ENCODE results near the gene ARMC9.
A peak's percentile ranks its signal among the peaks of the same experiment; 100 is the strongest.

Gene ARMC9

DNA sequence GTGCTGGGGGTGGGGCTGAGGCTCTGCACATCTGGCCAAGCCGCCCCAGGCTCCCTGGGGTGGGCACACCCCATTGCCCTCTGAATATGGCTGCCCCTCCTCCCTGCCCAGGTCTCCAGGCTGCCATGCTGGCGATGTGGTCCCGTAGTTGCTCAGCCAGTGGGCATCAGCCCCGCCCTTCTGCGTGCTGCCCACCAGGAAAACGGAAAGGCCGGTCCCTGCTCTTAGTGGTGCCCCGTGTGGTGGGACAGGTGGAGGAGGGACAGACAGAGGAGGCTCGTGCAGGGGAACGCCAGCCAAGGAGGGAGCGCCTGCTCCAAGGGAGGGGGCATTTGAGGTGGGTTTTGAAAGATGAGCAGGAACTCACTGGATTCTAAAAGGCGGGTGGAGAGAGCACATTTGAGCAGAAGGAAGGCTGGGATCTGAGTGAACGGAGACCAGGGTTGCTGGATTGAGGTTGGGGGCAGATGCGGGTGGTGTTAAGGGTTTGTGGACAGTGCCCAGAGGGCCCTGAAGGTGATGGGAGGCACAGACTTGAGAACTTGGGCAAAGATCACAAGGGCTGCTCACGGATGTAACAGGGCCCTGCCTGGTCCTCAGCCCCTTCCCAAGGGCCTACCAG is 190.4 kb downstream of the ARMC9 start:
- Histone ChIP-seq H2BK120ac (ENCODE audit: low read depth, low read length) (no peak overlapping the region), H2AK5ac (ENCODE audit: low read depth, low read length) (peak overlapping the region; percentile 86), H2BK12ac (ENCODE audit: low read length) (no peak overlapping the region), H3K27me3 (ENCODE audit: control insufficient read depth in 3 of 3, insufficient read depth in 3 of 3, low read depth in 1 of 3, low read length in 3 of 3) (peaks cover 0 to 7% (median 0%) of the 10 kb centered on the region in 3 experiments), H3K4me3 (ENCODE audit: low read length in 2 of 2) (peak overlapping the region in 1 of 2 donors; percentile 29), H2BK5ac (ENCODE audit: low read length) (no peak overlapping the region), H4K91ac (ENCODE audit: low read depth, low read length, poor library complexity) (no peak overlapping the region), H3K23ac (ENCODE audit: low read depth, low read length, poor library complexity) (no peak overlapping the region), H2BK15ac (ENCODE audit: low read length) (no peak overlapping the region), H3K36me3 (replicated peaks in 1 of 2; ENCODE audit: control insufficient read depth in 2 of 2, insufficient read depth in 2 of 2, low read length in 2 of 2) (no peaks in the 10 kb centered on the region), H3K4me1 (ENCODE audit: control insufficient read depth in 2 of 2, insufficient read depth in 1 of 2, low read depth in 1 of 2, low read length in 2 of 2) (peaks cover 3 to 7% of the 10 kb centered on the region in 2 donors), H3K9ac (ENCODE audit: low read depth, low read length, poor library complexity) (peak overlapping the region; percentile 13), H3K9me3 (replicated peaks in 1 of 2; ENCODE audit: control insufficient read depth in 2 of 2, insufficient read depth in 1 of 2, low read depth in 1 of 2, low read length in 2 of 2) (peaks cover 0 to 8% of the 10 kb centered on the region in 2 donors), H3K4ac (ENCODE audit: low read length) (no peak overlapping the region), H2AFZ (ENCODE audit: low read length) (no peak overlapping the region), H3K18ac (ENCODE audit: low read length) (no peak overlapping the region), H3K14ac (ENCODE audit: low read length) (peak overlapping the region; percentile 63), H4K8ac (ENCODE audit: low read depth, low read length) (no peak overlapping the region), H3K79me1 (ENCODE audit: low read depth, low read length) (no peaks in the 10 kb centered on the region), H3K27ac (replicated peaks; ENCODE audit: low read length) (no peak overlapping the region), H3K4me2 (ENCODE audit: insufficient read depth, low read length, poor library complexity, severe bottlenecking) (no peak overlapping the region)
- DNase-seq (ENCODE audit: low spot score) = no peak
- no CpG with 5 or more reads among the region's 15 CpGs for WGBS, 2 donors (ENCODE audit: extremely low coverage in 2 of 2, insufficient read length in 2 of 2, insufficient replicate concordance in 1 of 2)

DNA sequence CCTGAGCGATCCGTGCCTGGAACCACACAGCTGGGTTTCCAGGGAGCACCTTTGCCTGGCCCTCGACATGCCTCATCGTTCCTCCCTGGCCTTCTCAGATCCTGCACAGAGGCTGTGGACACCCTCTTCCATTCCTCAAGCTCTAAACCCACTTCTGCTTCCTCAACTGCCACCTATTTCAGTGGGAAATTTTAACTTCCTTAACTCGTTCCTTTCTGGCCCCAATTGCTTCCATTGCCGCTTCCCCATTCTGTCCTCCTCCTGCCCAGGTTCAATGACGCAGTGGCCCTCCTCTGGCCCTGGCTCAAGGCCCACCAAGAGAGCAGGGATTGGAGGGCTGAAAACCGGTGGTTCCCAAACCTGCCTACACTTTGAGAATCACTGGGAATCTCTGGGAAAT is 192.2 kb downstream of the ARMC9 start:
- Histone ChIP-seq H3K4me2 (ENCODE audit: insufficient read depth, low read length, poor library complexity, severe bottlenecking) (no peak overlapping the region), H3K36me3 (replicated peaks in 1 of 2; ENCODE audit: control insufficient read depth in 2 of 2, insufficient read depth in 2 of 2, low read length in 2 of 2) (no peaks in the 10 kb centered on the region), H2BK5ac (ENCODE audit: low read length) (peak overlapping the region; percentile 25), H2BK12ac (ENCODE audit: low read length) (no peak overlapping the region), H3K18ac (ENCODE audit: low read length) (no peak overlapping the region), H3K4ac (ENCODE audit: low read length) (no peak overlapping the region), H3K4me1 (ENCODE audit: control insufficient read depth in 2 of 2, insufficient read depth in 1 of 2, low read depth in 1 of 2, low read length in 2 of 2) (peaks cover 3 to 12% of the 10 kb centered on the region in 2 donors), H3K4me3 (ENCODE audit: low read length in 2 of 2) (no peak overlapping the region), H3K9me3 (replicated peaks in 1 of 2; ENCODE audit: control insufficient read depth in 2 of 2, insufficient read depth in 1 of 2, low read depth in 1 of 2, low read length in 2 of 2) (peaks cover 0 to 6% of the 10 kb centered on the region in 2 donors), H4K91ac (ENCODE audit: low read depth, low read length, poor library complexity) (no peak overlapping the region), H3K9ac (ENCODE audit: low read depth, low read length, poor library complexity) (no peak overlapping the region), H3K23ac (ENCODE audit: low read depth, low read length, poor library complexity) (no peak overlapping the region), H2AK5ac (ENCODE audit: low read depth, low read length) (no peak overlapping the region), H4K8ac (ENCODE audit: low read depth, low read length) (no peak overlapping the region), H2BK15ac (ENCODE audit: low read length) (no peak overlapping the region), H3K27me3 (ENCODE audit: control insufficient read depth in 3 of 3, insufficient read depth in 3 of 3, low read depth in 1 of 3, low read length in 3 of 3) (peaks cover 4 to 25% (median 11%) of the 10 kb centered on the region in 3 experiments), H3K14ac (ENCODE audit: low read length) (no peak overlapping the region), H2BK120ac (ENCODE audit: low read depth, low read length) (no peak overlapping the region), H3K79me1 (ENCODE audit: low read depth, low read length) (no peaks in the 10 kb centered on the region), H3K27ac (replicated peaks; ENCODE audit: low read length) (no peak overlapping the region), H2AFZ (ENCODE audit: low read length) (no peak overlapping the region)
- no CpG with 5 or more reads among the region's 8 CpGs for WGBS, 2 donors (ENCODE audit: extremely low coverage in 2 of 2, insufficient read length in 2 of 2, insufficient replicate concordance in 1 of 2)
- no peak for DNase-seq (ENCODE audit: low spot score)

DNA sequence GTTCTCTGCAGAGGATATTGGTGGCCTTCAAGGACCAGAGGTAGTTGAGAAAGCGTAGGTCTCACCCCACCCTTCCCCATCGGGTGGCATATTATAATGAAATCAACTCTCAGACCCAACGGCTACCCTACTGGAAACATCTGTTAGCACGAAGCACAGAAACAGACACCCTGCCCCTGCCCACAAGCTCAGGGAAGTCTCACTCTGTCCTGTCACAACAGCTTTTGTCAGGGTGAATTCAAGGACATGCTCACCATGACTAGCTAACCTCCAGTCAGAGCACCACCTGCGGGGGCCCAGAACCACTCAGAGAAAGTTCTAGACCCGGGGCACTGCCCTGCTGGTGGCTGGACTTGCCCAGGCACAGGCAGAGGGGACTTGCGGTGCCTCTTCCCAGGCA is 193.6 kb downstream of the ARMC9 start:
- Histone ChIP-seq H3K9me3 (replicated peaks in 1 of 2; ENCODE audit: control insufficient read depth in 2 of 2, insufficient read depth in 1 of 2, low read depth in 1 of 2, low read length in 2 of 2) (peaks cover 2 to 6% of the 10 kb centered on the region in 2 donors), H3K27ac (replicated peaks; ENCODE audit: low read length) (no peak overlapping the region), H2BK5ac (ENCODE audit: low read length) (no peak overlapping the region), H3K18ac (ENCODE audit: low read length) (no peak overlapping the region), H3K4ac (ENCODE audit: low read length) (no peak overlapping the region), H3K23ac (ENCODE audit: low read depth, low read length, poor library complexity) (peak overlapping the region; percentile 51), H3K9ac (ENCODE audit: low read depth, low read length, poor library complexity) (no peak overlapping the region), H4K8ac (ENCODE audit: low read depth, low read length) (no peak overlapping the region), H2AK5ac (ENCODE audit: low read depth, low read length) (peak overlapping the region; percentile 58), H3K36me3 (replicated peaks in 1 of 2; ENCODE audit: control insufficient read depth in 2 of 2, insufficient read depth in 2 of 2, low read length in 2 of 2) (no peaks in the 10 kb centered on the region), H3K4me2 (ENCODE audit: insufficient read depth, low read length, poor library complexity, severe bottlenecking) (no peak overlapping the region), H3K14ac (ENCODE audit: low read length) (no peak overlapping the region), H2BK12ac (ENCODE audit: low read length) (no peak overlapping the region), H2AFZ (ENCODE audit: low read length) (no peak overlapping the region), H3K4me1 (ENCODE audit: control insufficient read depth in 2 of 2, insufficient read depth in 1 of 2, low read depth in 1 of 2, low read length in 2 of 2) (peaks cover 3 to 12% of the 10 kb centered on the region in 2 donors), H3K27me3 (ENCODE audit: control insufficient read depth in 3 of 3, insufficient read depth in 3 of 3, low read depth in 1 of 3, low read length in 3 of 3) (peaks cover 6 to 36% (median 24%) of the 10 kb centered on the region in 3 experiments), H4K91ac (ENCODE audit: low read depth, low read length, poor library complexity) (no peak overlapping the region), H3K79me1 (ENCODE audit: low read depth, low read length) (no peaks in the 10 kb centered on the region), H3K4me3 (ENCODE audit: low read length in 2 of 2) (no peak overlapping the region), H2BK120ac (ENCODE audit: low read depth, low read length) (no peak overlapping the region), H2BK15ac (ENCODE audit: low read length) (peak overlapping the region; percentile 20)
- no peak for DNase-seq (ENCODE audit: low spot score)
- WGBS, 2 donors (ENCODE audit: extremely low coverage in 2 of 2, insufficient read length in 2 of 2, insufficient replicate concordance in 1 of 2) = no CpG with 5 or more reads among the region's 7 CpGs

DNA sequence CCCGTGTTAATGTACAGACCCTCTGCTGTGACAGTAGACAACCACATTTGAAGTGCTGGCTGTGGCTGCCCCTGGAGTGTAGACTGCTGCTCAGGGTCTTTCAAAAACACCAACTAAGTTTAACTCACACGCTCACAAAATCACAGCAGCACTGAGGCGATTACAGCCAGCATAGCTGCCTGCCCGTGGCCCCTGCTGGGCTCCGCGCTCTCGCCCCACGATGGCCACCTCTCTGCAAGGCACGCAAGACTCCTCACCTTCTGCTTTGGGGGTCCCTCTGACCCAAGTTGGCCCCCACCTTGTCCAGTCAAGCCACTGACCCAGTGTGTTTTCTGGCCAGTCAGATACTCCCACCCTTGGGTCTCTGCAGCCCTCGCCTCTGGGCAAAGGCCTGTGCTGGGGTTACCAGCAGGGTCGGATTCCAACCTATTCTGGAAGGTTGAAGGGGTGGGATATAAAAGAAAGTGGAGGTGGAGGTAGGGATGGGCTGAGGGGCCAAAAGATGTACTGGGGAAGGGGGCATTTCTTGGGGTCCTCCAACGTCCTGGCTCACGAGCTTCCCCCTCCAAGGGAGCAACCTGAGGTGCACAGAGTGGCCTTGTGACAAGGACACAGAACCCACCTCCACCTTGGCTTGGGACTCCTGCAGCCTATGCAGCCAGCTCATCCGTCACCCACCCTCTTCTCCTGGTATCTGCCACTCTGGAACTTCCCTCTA is 194.2 kb downstream of the ARMC9 start:
- Histone ChIP-seq H2AFZ (ENCODE audit: low read length) (no peak overlapping the region), H2BK5ac (ENCODE audit: low read length) (peak overlapping the region; percentile 0), H3K36me3 (replicated peaks in 1 of 2; ENCODE audit: control insufficient read depth in 2 of 2, insufficient read depth in 2 of 2, low read length in 2 of 2) (no peaks in the 10 kb centered on the region), H3K9me3 (replicated peaks in 1 of 2; ENCODE audit: control insufficient read depth in 2 of 2, insufficient read depth in 1 of 2, low read depth in 1 of 2, low read length in 2 of 2) (peaks cover 2 to 6% of the 10 kb centered on the region in 2 donors), H2BK12ac (ENCODE audit: low read length) (no peak overlapping the region), H4K8ac (ENCODE audit: low read depth, low read length) (no peak overlapping the region), H3K4me3 (ENCODE audit: low read length in 2 of 2) (no peak overlapping the region), H3K27me3 (ENCODE audit: control insufficient read depth in 3 of 3, insufficient read depth in 3 of 3, low read depth in 1 of 3, low read length in 3 of 3) (peaks cover 6 to 43% (median 29%) of the 10 kb centered on the region in 3 experiments), H3K4me2 (ENCODE audit: insufficient read depth, low read length, poor library complexity, severe bottlenecking) (no peak overlapping the region), H3K23ac (ENCODE audit: low read depth, low read length, poor library complexity) (peak overlapping the region; percentile 51), H2BK15ac (ENCODE audit: low read length) (peak overlapping the region; percentile 20), H3K18ac (ENCODE audit: low read length) (peak overlapping the region; percentile 11), H3K27ac (replicated peaks; ENCODE audit: low read length) (no peak overlapping the region), H2BK120ac (ENCODE audit: low read depth, low read length) (no peak overlapping the region), H3K4me1 (ENCODE audit: control insufficient read depth in 2 of 2, insufficient read depth in 1 of 2, low read depth in 1 of 2, low read length in 2 of 2) (peaks cover 3 to 12% of the 10 kb centered on the region in 2 donors), H3K4ac (ENCODE audit: low read length) (no peak overlapping the region), H3K14ac (ENCODE audit: low read length) (no peak overlapping the region), H4K91ac (ENCODE audit: low read depth, low read length, poor library complexity) (no peak overlapping the region), H3K9ac (ENCODE audit: low read depth, low read length, poor library complexity) (no peak overlapping the region), H3K79me1 (ENCODE audit: low read depth, low read length) (no peaks in the 10 kb centered on the region), H2AK5ac (ENCODE audit: low read depth, low read length) (peak overlapping the region; percentile 58)
- no peak for DNase-seq (ENCODE audit: low spot score)
- no CpG with 5 or more reads among the region's 14 CpGs for WGBS, 2 donors (ENCODE audit: extremely low coverage in 2 of 2, insufficient read length in 2 of 2, insufficient replicate concordance in 1 of 2)
